Stimulated activated CD4-positive, alpha-beta T cell treated with anti-CD3 and anti-CD28 coated beads, Interleukin-15, amount 100 ng/mL, for 1 hour (primary cell): ENCODE data around the gene CFAP97D1.
A peak's percentile ranks its signal among the peaks of the same experiment; 100 is the strongest.

Experiments used
- DNase-seq, 2 donors: peaks; one replicate each; pipeline ENCODE4 v3.0.0-alpha.2; 2020; ENCODE audit warnings: low read depth in 1 of 2, low spot score in 1 of 2

CFAP97D1 gene

DNA sequence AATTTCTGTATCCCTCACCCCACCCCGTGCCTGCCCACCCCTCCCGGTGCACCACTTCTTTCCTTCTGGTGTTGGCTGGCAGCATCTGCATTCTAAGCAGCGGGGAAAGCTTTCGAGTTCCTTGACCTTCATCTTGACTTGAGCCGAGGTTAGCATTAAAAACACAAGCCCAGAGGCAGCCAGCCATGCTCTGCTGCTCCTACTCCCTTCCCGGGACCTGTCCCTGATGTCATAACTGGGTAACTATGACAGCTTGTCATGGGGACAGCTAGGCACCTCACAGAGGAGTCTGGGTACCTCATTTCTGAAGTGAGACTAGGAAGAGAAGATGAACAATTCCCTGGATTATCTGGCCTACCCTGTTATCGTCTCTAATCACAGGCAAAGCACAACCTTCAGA lies at the start of gene CFAP97D1:
Gene CFAP97D1 (plus strand): TSS at position 301 of the 400 bp plus-strand sequence. CDS start 28 bp downstream, at position 329.
- no peak for DNase-seq

DNA sequence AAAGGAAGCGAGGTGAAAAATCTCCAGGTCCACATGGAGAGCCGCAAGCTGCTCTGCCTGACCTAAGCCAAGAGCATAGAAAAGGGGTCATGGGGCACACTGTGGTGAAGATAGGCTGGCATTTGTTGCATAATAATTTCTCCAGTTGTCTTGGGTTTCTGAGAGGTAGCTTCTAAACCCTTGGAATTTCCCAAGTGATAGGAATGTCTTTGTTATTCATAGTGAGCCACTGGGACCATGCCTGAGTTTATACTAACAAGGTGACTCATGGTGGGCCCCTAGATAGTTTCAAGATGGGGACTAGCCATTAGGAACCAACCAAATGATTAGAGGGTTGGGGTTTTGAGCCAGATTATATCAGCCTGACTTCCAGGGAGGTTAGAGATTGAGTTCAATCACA lies 47.3 kb upstream of the CFAP97D1 start:
- no peak for DNase-seq

DNA sequence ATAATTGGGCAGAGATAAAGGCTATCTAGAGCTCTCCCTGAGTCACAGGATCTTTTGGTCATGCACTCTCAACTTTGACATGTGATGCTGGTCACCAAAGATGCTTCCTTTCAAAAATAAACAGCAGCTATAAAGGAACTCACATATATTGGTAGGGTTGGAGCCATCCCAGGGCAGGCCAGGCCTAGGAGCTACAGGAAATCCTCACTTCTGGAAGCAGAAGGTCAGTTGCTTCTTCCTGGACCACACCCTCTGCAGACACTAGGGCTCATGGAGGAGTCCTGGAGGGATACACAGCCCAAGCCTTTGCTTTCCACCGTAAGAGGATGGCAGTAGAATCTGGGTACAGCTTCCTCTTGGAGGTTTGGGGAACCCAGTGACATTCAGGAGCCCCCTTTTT lies 46.3 kb upstream of the CFAP97D1 start:
- DNase-seq, result no peak

DNA sequence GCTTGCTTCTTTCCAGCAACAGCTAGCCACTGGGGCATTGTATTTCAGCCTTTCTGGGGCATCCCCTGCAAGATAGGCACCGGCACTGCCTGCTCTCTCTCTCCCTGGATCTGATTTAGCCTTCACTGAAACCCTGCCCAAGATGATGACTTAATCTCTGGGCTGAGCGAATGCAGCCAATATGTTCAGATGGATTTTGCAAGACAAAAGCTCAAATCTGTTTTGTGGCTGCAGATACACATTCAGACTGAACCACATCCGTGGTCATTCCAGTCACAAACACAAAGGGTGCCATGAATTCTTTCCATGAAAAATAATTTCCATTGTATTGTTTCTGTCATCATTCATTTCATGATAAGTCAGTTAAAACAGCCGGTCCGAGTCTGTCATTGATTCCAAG lies 45.9 kb upstream of the CFAP97D1 start:
- no peak for DNase-seq

DNA sequence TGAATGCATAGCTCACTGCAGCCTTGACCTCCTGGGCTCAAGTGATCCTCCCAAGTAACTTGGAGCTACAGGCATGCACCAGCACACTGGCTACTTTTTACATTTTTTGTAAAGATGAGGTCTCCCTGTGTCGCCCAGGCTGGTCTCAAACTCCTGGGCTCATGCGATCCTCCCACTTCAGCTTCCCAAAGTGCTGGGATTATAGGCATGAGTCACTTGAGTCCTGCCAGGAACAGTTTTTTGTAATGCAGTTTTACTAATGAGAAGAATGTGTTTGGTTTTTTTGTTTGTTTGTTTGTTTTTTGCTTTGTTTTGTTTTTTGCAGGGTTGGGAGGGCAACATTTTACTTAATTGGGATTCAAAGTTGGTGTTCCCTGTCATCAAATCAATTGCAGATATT lies 43.8 kb upstream of the CFAP97D1 start:
- no peak for DNase-seq

DNA sequence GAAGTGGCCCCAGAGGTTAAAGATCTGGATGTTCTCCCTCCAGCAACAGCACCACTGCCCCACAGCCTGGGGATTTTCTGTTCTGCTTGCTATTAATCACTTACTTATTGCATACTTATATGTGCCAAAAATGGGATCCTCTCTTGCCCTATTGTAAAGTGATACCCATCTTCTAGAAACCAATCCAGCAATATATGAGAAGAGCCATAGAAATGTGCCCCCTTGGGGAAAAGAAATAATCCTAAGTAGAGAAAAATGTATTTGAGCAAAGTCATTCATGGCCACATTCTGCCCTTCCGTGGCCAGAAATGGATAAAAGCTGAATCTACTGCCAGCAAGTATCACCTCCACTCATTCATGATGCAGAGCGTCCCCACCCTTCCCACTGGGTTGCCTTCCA lies 42.5 kb upstream of the CFAP97D1 start:
- DNase-seq, result no peak

DNA sequence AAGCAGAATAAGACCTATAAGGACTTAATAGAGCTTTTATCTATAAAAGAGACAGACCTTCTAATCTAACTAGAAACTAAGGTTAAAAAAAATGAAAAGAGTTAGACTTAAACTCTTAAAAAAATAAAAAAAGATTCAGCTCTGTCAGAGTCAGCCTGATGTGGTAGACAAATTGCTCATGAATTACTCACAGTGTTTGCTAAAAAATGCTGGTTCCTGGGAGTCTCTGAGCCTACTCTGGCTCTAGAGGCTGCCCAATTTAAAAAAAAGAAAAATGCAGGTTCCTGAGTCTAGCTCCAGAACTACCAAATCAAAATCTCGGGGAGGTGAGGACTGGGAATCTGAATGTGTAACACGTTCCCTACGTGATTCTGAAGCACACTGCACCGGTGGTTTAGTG lies 39.7 kb upstream of the CFAP97D1 start:
- DNase-seq, result no peak

DNA sequence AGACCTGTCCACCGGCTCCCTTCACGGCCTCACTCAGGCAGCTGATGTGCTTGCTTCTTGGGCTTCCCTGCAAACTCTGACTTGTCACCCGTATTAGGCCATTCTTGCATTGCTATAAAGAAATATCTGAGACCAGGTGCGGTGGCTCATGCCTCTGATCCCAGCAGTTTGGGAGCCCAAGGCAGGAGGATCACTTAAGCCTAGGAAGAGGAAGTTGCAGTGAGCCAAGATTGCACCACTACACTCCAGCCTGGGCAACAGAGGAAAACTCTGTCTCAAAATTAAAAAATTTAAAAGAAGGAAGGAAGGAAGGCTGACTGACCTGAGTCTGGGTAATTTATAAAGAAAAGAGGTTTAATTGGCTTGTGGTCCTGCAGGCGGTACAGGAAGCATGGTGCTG lies 38.6 kb upstream of the CFAP97D1 start:
- DNase-seq, result no peak

DNA sequence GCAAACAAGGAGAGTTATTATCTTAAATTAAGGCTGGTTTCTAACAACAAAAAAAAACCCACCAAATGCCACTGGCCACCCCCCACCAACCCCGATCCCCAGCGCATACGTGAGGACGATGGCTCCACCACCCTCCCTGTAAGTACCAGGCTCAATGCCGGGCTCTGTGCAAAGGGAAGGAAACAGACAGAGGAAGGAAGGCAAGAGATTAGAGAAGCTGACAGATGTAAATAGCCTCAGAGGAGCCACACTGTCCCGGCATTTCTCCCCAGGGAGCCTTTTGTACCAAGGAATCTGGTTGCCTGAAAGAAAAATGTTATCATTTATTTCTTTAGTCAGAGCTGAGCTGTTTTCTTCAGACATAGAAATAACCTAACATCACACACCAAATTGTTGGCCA lies 34.7 kb upstream of the CFAP97D1 start:
- DNase-seq, result no peak

DNA sequence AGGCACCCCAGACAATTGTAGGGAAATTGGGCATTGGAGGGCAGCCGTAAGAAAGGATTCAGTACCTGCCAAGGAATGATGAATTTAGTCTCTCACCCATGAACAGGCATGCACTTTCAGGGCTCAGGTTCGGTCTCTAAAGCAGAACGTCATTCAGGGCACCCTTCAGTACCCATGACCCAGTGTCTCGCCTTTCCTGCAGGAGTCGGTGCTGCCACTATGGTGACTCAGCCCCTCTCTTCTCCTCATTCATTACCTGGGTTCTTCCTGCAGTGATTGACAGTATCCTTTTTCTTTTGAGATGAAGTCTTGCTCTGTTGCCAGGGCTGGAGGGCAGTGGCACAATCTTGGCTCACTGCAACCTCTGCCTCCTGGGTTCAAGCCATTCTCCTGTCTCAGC lies 30.1 kb upstream of the CFAP97D1 start:
- DNase-seq, result no peak

DNA sequence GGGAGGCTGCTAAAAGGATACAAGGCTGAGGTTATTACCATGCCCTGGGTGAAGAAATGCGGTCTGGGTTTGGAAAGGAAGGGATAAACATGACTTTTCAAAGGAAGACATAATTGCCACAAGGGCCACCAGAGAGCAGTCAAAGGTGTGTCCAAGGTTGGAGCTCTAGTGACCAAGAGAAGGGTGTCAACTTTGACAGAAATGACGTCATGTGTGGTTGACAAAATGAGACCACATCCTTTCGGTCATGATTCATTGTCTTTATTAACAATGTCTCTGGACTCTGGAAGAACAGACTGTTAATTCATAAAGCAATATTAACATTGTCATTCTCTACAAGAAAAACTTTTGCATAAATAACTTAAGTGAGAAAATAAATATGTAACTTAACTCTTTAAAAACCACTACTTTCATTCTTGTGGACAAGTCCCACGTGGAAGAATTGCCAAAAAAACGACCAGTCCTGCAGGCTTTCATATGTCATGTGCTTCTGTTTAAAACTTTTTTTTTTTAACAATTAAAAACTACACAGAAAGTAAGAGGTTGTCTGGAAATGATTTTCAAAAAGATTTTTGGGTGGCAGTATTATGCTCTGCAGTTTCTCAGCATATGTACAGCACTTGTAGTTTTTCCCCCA lies 26.6 kb upstream of the CFAP97D1 start:
- DNase-seq, result no peak

DNA sequence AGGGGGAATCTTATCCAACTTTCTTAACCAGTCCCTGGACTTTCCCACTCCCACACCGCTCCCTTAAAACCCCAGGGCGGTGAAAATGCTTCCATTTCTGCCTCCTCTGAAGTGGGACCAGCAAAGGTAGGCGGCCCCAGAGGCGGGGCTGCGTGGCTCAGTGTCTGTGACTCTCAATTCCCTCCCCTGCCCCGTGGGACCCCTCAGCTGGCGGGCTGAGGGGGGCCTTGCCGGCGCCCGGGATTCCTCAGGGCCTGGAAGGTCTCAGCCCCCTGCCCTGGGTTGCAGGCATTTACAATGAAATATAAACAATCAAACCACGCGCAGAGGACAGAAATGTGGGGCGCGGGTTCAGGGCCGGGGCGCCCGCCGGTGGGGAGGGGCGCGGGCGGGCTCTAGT lies 25.3 kb upstream of the CFAP97D1 start:
- no peak for DNase-seq

DNA sequence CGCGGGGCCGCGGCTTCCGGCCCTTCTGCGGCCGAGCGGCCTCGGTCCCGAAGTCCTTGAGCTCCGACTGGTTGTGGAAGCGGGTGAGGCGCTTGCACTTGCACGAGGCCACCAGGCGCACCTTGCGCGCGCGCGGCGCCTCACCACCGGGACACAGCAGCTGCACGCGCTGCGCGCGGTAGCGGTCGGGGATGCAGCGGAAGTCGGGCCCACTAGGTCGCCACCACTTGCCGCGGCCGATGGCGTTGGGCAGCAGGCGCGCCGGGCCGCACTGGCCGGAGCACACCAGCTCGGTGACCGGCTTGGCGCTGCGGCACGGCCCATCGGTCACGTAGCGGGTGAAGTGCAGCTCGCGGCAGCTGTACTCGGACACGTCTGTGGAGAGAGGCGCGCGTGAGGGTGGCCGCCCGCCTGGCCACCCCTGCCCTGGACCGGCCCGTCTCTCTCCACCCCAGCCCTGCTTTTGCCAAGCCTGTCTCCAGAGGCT lies 24.8 kb upstream of the CFAP97D1 start:
- no peak for DNase-seq

DNA sequence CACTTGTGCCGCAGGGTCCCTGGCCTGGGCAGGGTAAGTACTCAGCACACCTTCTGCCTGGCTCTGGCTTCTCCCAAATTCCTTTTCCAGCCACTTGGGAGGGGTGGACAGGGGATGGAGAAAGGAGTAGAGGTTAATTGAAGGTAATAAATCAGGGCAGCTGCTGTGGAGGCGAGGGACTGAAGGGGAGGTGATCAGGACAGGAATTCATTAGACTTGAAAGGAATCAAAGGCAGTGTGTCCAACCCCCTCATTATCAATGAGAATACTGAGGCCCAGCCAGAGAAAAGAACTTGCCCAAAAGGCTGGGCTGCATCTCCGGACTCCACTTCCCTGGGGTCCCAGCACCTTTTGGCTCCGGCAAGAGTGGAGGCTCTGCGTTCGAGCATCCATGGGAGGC lies 24.0 kb upstream of the CFAP97D1 start:
- no peak for DNase-seq

DNA sequence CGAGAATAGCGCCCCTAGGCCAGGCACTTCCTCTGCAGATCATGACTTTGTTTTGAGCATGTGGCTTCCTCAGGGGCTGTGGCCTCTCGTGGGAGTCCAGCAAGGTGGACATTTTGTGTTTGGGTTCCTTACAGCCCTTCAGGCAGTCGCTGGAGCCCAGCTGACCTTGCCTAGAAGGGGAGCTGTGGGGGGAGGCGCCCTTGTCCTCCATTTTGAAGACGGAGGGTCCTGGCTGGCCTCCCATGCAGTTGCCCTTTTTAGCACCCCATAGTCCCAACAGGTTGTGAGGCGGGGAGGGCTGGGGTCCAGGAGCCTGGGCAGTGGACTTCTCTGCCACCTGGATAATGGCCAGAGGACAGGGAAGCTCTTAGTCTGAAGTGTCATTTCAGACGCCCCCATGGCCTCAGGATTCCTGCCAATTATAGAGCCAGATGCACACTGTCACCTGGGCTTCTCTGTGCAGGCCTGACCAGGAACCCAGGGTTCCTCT lies 23.0 kb upstream of the CFAP97D1 start:
- DNase-seq, result no peak

DNA sequence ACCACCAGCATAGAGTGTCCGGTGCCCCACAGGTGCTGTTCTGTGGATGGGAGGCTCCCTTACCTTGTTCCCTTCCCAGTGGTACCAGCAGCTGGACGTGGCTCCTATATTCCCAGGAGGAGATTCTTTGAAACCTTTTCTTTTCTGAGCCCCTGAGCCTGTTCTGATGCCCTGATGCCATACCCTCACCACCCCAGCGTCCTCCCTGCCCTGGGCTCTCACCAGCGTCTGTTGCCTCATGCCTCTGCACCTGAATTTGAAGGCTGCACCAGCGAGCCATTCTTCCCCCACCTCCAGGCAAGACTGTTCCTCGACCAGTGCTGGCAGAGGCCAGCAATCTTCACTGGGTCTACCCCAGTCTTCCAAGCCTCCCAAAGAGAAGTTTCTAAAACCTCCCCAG lies 22.1 kb upstream of the CFAP97D1 start:
- DNase-seq, result no peak

DNA sequence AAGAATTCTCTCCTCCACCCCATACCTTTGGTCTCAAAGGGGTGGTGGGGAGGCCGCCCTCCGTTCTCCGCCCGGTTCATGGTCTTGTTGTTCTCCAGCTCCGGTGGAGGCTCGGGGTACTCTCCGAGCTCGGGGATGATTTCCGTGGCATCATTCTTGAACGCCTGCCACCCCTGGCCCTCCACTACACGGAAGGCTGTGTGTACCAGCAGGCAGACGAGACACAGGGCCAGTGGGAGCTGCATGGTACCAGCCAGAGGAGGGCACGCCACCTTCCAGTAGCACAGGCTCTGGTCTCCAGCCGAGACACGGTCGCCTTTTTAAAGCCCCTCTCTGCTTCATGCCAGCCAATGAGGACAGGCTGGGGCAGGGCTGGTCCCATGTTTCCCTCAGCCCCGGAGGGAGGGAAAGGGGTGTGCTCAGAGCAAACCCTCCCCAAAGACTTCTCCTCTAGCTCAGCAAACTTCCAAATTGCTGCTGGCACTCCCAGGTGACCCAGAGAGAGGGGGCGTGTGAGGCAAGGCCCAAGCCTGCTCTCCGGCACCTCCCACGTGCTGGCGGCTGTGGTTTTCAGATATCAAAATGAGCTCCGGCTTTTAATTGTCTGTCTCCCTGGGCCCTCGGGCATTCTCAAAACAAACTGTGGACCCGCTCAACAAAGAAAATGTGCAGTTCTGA lies 21.6 kb upstream of the CFAP97D1 start, which contains the start of gene SOST:
Gene SOST (minus strand): TSS at position 295 of the 678 bp plus-strand sequence. CDS start 50 bp downstream, at position 245.
- no peak for DNase-seq

DNA sequence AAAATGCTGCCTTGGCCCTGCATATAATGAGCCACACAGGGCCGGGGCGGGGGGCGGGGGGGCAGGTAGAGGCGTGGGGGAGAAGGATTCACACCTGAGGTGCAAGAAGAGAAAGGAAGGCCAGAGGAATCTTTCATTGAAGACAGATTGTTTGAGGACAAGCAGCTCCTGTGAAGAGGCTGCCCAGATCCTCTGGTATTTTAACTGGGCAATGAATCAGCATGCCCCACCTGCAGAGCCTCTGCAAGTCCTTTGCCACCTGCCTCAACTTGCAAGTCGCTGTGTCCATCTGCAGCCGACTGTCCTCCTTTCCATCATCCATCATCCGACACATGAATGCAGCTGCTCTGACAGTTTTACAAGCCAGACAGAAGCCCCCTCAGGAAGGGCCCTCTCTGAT lies 20.4 kb upstream of the CFAP97D1 start:
- no peak for DNase-seq

DNA sequence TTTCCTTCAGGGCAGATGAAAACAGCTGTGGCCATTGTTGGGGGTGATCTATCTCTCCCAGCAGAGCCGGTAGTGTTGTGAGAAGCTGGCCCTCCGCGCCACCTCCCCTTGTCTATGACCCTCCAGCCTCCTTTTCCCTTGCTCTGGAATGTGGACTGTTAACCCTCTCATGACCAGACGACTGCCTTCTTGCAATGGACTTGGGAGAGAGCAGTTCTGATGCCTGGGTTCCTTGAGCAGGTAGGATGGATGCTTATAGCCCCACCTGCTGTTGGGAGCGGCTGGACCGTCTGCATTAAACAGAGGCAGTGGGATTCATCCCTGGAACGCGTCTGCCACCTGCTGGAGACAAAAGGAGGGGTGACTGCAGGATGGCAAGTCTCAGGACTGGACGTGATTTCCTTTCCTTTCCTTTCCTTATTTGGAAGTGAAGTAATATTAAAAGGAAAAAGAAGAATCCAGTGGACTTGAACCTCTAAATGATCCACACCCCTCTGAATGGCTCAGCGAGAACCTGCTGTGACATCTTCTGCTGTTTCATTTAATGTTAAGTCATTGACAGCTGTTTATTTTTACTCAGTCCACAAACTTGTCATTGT lies 19.9 kb upstream of the CFAP97D1 start:
- DNase-seq, result peak; percentile 75 to 80

DNA sequence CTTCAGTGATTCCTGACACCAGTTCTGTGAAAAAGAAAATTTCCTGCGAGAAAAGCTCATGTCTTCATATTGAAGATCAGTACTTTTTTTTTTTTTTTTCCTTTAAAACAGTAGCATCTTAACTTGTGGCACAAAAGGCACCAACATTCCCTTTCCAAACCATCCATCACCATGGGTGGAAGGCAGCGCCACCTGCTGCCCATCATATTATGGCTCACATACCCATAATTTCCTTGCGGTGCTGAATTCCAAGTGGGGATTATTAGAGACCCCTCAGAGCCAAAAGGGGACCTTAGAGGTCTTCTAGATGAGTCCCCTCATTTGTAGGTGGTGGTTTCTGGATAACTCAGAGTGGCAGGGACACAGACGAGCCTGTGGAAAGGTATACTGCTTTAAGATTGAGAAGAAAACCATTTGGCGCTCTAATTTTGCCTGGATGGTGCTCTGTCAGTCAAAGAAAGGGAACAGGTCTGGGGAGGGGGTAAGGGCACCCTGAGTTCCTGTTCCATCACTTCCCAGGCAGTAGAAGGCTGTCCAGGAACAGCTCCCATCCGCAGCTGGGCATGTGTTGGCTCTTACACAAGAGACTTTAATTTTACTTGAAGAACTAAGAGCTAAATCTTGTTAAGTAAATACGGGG lies 13.7 kb upstream of the CFAP97D1 start:
- DNase-seq, result peak; percentile 10 to 14

DNA sequence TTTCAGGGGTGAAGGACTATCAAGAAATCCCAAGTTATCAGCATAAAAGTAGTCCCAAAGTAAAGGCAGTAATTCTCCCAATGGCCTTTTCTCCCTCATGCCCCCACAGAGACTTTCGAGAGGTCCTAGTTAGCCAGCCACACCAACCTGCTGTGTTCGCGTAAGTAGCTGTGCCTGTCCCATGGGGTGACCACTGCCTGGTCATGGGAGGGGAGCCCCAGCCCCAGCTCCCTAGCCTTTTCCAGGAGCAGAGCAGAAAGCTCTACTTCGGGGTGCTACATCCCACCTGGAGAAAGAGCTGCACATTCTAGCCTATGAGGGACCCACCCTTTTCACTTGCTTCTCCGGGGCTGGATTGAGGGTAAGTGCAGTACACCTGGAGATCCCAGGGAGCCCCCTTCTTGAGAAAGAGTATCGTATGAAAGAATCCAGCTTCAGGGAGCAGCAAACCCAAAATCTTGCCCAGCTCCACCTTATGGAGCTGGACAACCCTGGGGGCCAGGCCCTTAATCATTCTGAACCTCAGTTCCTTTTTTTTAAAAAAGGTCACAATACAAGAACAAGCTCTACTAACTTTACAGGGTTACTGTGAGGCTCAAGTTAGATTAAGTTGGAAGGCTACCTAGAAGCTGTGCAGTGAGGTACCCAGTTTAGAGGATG lies 13.1 kb upstream of the CFAP97D1 start:
- DNase-seq, result no peak
